Prostate gland (tissue), 2 donors: ENCODE data around the gene TPRG1L. TPM values are rescaled to one million over a fixed set of nuclear protein-coding genes. Genes with fewer than 3 reads are reported as not detected.

Experiments
- DNase-seq: peaks from one replicate; pipeline ENCODE4 v3.0.0-alpha.2; 2019; ENCODE audit warnings: low spot score
- H3K27ac ChIP-seq, 2 donors: fragments of 200-600 bp; sonication (generic); 2 replicates each; pipeline ENCODE4 v1.5.1; 2017 to 2019
- H3K27me3 ChIP-seq: fragments of 200-600 bp; sonication (generic); replicated peaks from 2 replicates; pipeline ENCODE4 v1.5.1; 2019; ENCODE audit not compliant: insufficient read depth
- H3K36me3 ChIP-seq, 2 donors: fragments of 200-600 bp; sonication (generic); 1 replicate in 1 of 2; 2 replicates in 1 of 2; pipeline versions ENCODE4 v1.5.1 to v1.8.1; 2017 to 2019
- H3K4me1 ChIP-seq: fragments of 200-600 bp; sonication (generic); replicated peaks from 2 replicates; pipeline ENCODE4 v1.5.1; 2019
- H3K4me3 ChIP-seq, 2 donors: fragments of 200-600 bp; sonication (generic); 2 replicates each; pipeline ENCODE4 v1.5.1; 2017 to 2019
- H3K9me3 ChIP-seq: fragments of 200-600 bp; sonication (generic); 2 replicates; pipeline ENCODE4 v1.5.1; 2017
- POLR2A ChIP-seq: fragments of 450-650 bp; IDR thresholded peaks from one replicate; pipeline ENCODE4 v1.6.1; 2016; ENCODE audit warnings: antibody characterized with exemption, mild to moderate bottlenecking
- POLR2AphosphoS5 ChIP-seq: sonication (generic); formaldehyde crosslinking; IDR thresholded peaks from one replicate; pipeline ENCODE4 v1.6.1; 2017; ENCODE audit warnings: antibody characterized with exemption
- WGBS: methylation state at CpG from one replicate; pipeline ENCODE4 v1.1.5; 2018; 5-methylcytosine and 5-hydroxymethylcytosine counted together
- intact Hi-C: fragments of 100-400 bp; cut with DNase I; formaldehyde crosslinking; loops from one replicate; pipeline ENCODE4 v1.14.2; 2022
- total RNA-seq, 2 donors: library from RNA; depleted of rRNA; stranded (reverse); fragments of >200 nt; gene quantifications; one replicate each; pipeline ENCODE4 v1.1.0, GENCODE V29; 2016
- TF ChIP-seq, protein P1 (sequence below), 4 experiments: fragments of 200-600 bp in 2 of 4; fragments of 450-650 bp in 2 of 4; sonication (generic) in 2 of 4; IDR thresholded peaks; 1 replicate in 3 of 4; 2 replicates in 1 of 4; pipeline ENCODE4 v1.5.1; 2016 to 2019; ENCODE audit warnings: antibody characterized with exemption in 4 of 4, mild to moderate bottlenecking in 2 of 4, moderate library complexity in 2 of 4

Gene TPRG1L
- total RNA-seq, 2 donors from 2014 or later, result 26.4 to 35.0 TPM

DNA sequence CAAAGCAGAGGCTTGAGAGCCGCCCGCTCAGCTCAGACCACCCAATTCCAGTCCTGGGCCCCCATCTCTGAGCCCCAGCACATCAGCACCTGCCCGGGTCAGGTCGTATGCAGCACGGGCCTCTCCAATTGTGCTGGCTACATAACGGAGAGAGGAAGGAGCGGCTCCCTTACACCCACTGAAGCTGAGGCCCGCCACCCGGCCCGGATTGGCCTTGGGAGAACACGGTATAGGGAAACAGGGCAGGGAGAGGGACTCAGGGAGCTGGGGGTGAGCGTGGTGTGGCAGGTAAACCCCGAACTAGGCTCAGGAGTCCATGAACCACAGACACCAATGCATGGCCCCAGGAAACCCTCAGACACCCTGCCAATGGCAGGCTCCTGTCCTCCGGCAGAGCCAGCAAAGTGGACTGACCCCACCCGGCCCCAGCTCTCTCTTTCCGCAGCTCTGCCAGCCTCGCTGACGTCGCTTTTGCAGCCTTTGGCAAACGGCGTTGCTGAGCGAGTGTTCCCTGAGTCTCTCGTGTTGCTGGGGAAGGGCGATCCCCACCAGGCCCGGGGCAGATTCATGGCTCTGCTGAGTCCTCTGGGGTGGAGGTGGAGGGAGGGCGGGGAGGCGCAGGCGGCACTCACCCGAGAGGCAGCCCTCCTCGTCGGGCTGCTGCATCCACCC is 30.0 kb upstream of the TPRG1L start:
- intact Hi-C loops, result no loop called here
- Histone ChIP-seq H3K36me3 (no peaks in the 10 kb centered on the region), H3K9me3 (no peaks in the 10 kb centered on the region), H3K4me1 (no peaks in the 10 kb centered on the region), H3K27me3 (no peaks in the 10 kb centered on the region), H3K27ac (no peak overlapping the region), H3K4me3 (no peak overlapping the region)
- DNase-seq, result no peak
- TF ChIP-seq POLR2A, result no peak
- TF ChIP-seq POLR2AphosphoS5, result no peak
- TF ChIP-seq, protein P1, sequence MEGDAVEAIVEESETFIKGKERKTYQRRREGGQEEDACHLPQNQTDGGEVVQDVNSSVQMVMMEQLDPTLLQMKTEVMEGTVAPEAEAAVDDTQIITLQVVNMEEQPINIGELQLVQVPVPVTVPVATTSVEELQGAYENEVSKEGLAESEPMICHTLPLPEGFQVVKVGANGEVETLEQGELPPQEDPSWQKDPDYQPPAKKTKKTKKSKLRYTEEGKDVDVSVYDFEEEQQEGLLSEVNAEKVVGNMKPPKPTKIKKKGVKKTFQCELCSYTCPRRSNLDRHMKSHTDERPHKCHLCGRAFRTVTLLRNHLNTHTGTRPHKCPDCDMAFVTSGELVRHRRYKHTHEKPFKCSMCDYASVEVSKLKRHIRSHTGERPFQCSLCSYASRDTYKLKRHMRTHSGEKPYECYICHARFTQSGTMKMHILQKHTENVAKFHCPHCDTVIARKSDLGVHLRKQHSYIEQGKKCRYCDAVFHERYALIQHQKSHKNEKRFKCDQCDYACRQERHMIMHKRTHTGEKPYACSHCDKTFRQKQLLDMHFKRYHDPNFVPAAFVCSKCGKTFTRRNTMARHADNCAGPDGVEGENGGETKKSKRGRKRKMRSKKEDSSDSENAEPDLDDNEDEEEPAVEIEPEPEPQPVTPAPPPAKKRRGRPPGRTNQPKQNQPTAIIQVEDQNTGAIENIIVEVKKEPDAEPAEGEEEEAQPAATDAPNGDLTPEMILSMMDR (IDR thresholded peaks at IDR 0.05), result no peak
- WGBS, result 90% methylated on average over 31 of the region's 31 CpGs

DNA sequence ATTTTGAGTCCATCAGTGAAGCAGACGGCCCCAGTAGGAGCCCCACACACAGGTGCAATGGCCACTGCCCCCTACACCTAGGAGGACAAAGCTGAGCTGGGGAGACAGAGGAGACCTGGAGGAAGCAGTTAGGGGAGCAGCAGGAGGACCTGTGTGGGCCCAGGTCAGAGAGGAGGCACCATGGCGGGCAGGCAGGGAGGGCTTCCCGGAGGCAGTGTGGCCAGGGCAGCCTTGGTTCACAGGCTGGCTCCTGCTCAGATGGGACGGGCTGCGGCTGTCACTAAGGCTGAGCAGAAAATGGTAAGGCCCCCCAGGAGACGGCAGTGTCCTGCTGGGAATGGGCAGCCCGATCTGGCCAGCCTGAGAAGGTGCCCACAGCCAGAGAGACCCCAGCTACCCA is 28.9 kb upstream of the TPRG1L start:
- no peaks in the 10 kb centered on the region for H3K36me3 ChIP-seq
- H3K4me3 ChIP-seq, result no peak overlapping the region
- H3K27ac ChIP-seq, result no peak overlapping the region
- no peaks in the 10 kb centered on the region for H3K9me3 ChIP-seq
- 92% methylated on average over 7 of the region's 7 CpGs for WGBS
- intact Hi-C loops, result no loop called here
- no peak for DNase-seq
- no peaks in the 10 kb centered on the region for H3K27me3 ChIP-seq
- no peaks in the 10 kb centered on the region for H3K4me1 ChIP-seq
- TF ChIP-seq POLR2AphosphoS5 (no peak), POLR2A (no peak)
- TF ChIP-seq, protein P1 (IDR thresholded peaks at IDR 0.05), result no peak

DNA sequence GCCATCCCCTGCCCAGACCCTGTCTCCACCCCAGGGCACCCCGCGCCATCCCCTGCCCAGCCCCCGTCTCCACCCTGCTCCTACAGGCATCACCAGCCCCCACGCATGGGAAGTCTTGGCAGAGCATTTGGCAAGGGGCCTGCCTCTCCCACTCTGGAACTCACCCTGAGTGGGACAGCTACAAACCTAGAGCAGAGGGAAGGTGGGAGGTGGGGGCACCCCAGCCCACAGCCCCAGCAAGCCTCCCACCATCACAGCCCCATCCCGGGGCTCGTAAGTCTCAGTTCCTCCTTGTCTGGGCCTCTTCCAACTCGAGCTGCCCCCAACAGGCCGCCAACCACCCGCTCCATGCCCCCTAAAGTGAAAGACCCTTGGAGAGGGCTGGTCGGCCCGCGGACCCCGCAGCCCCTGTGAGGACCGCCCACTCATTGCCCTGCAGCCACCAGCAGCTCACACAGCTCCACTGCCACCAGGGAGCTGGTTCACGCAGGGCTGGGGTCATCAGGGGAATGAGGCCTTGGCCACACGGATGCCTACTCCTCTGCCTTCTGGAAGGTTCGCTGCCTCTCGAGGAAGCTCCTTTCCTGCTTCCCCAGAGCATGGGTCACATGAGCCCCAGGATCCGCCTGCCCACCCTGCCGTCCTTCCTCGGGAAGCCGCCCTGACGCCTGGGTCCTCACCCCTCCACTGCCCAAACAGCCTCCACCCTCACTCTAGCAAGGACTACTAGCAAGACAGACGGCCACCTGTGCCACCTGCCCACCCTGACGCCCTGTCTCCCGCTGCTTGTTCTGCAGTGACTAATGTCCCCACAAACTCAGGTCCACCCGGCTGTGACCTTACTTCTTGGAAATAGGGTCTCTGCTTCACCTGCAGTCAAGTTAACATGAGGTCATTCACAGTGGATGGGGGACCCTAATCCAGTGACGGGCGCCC is 27.9 kb upstream of the TPRG1L start:
- DNase-seq, result no peak
- H3K36me3 ChIP-seq, result no peaks in the 10 kb centered on the region
- no peak overlapping the region for H3K4me3 ChIP-seq
- intact Hi-C loops, result no loop called here
- no peak overlapping the region for H3K27ac ChIP-seq
- H3K4me1 ChIP-seq, result no peaks in the 10 kb centered on the region
- H3K9me3 ChIP-seq, result no peaks in the 10 kb centered on the region
- H3K27me3 ChIP-seq, result no peaks in the 10 kb centered on the region
- TF ChIP-seq POLR2AphosphoS5, result no peak
- no peak for TF ChIP-seq POLR2A
- TF ChIP-seq, protein P1 (IDR thresholded peaks at IDR 0.05), result no peak
- 88% methylated on average over 25 of the region's 29 CpGs for WGBS

DNA sequence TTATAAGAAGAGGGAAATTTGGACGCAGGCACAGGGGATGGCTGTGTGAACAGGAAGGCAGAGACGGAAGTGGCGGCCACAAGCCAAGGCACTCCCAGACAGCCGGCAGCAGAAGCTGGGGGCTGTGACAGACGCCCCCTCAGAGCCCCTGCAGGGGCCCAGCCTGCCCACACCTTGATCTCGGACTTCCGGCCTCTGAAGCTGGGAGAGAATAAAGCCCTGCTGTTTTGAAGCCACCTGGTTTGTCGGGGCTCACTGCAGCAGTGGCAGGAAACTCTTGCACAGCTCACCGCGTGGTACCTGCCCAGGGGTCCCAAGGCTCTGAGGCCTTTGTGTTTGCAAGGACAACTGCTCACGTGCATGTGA is 27.2 kb upstream of the TPRG1L start:
- TF ChIP-seq POLR2A, result no peak
- TF ChIP-seq POLR2AphosphoS5, result no peak
- TF ChIP-seq, protein P1 (IDR thresholded peaks at IDR 0.05), result no peak
- Histone ChIP-seq H3K4me1 (no peaks in the 10 kb centered on the region), H3K36me3 (no peaks in the 10 kb centered on the region), H3K9me3 (no peaks in the 10 kb centered on the region), H3K4me3 (no peak overlapping the region), H3K27me3 (no peaks in the 10 kb centered on the region), H3K27ac (no peak overlapping the region)
- intact Hi-C loops, result no loop called here
- DNase-seq, result no peak
- 81% methylated on average over 11 of the region's 11 CpGs for WGBS
